IMR-90 (cell line): ENCODE measurements around the gene LRRC9. TPM values are rescaled to one million over a fixed set of nuclear protein-coding genes. Genes with fewer than 3 reads are reported as not detected.
A peak's percentile ranks its signal among the peaks of the same experiment; 100 is the strongest.

Source experiments
- ATAC-seq: fragments of 200-7000 bp; cut with Tn5 transposase; 2 replicates; pipeline ENCODE4 v1.9.1; 2020; ENCODE audit warnings: low read depth, mild to moderate bottlenecking, moderate library complexity
- BruUV-seq: library from RNA; stranded (reverse); fragments of 400-500 nt; replicated peaks from 2 replicates; lab custom pipeline; 2021; lab: Mats Ljungman, UMichigan
- CTCF ChIA-PET: fragments of 300-600 bp; formaldehyde crosslinking; extraction: SDS; loops from one replicate; lab custom pipeline; 2021; ENCODE audit warnings: antibody characterized with exemption; lab: Yijun Ruan, JAX
- POLR2A ChIA-PET: fragments of 300-600 bp; sonication (Branson Sonifier 250); formaldehyde crosslinking; loops from one replicate; lab custom pipeline; 2022; ENCODE audit warnings: antibody characterized with exemption; ENCODE audit not compliant: unreplicated experiment; lab: Charles Lee
- DNase-seq: peaks from one replicate; pipeline ENCODE4 v3.0.0; 2013
- H2AFZ ChIP-seq: replicated peaks from 2 replicates; pipeline ENCODE3; 2013; ENCODE audit warnings: low read length, mild to moderate bottlenecking; ENCODE audit not compliant: poor library complexity
- H2AK5ac ChIP-seq: 2 replicates; pipeline ENCODE4 v1.6.1; 2013; ENCODE audit warnings: low read depth, low read length, inconsistent platforms
- H2AK9ac ChIP-seq: replicated peaks from 2 replicates; pipeline ENCODE3; 2013; ENCODE audit warnings: mild to moderate bottlenecking, low read depth, low read length, moderate library complexity; ENCODE audit not compliant: poor library complexity
- H2BK120ac ChIP-seq: 2 replicates; pipeline ENCODE4 v1.6.1; 2013; ENCODE audit warnings: low read depth, low read length, inconsistent platforms
- H2BK15ac ChIP-seq: 3 replicates; pipeline ENCODE4 v1.6.1; 2013; ENCODE audit warnings: low read depth, low read length, inconsistent platforms
- H2BK20ac ChIP-seq: 2 replicates; pipeline ENCODE4 v1.6.1; 2013; ENCODE audit warnings: low read depth, mild to moderate bottlenecking, inconsistent platforms, low read length, moderate library complexity
- H2BK5ac ChIP-seq: 2 replicates; pipeline ENCODE4 v1.6.1; 2013; ENCODE audit warnings: mild to moderate bottlenecking, low read depth, low read length, inconsistent platforms; ENCODE audit not compliant: poor library complexity, severe bottlenecking
- H3K14ac ChIP-seq: replicated peaks from 2 replicates; pipeline ENCODE4 v1.6.1; 2013; ENCODE audit warnings: low read depth, low read length, inconsistent platforms
- H3K18ac ChIP-seq: 2 replicates; pipeline ENCODE4 v1.6.1; 2013; ENCODE audit warnings: low read depth, low read length, control low read depth
- H3K23ac ChIP-seq: 2 replicates; pipeline ENCODE4 v1.6.1; 2013; ENCODE audit warnings: low read depth, low read length, inconsistent platforms
- H3K27ac ChIP-seq: 2 replicates; pipeline ENCODE4 v1.5.1; 2013; ENCODE audit warnings: mild to moderate bottlenecking, control low read depth, low read length; ENCODE audit not compliant: insufficient read depth
- H3K27me3 ChIP-seq: 2 replicates; pipeline ENCODE4 v1.6.1; 2013; ENCODE audit warnings: low read length; ENCODE audit not compliant: control insufficient read depth, insufficient read depth
- H3K36me3 ChIP-seq: 2 replicates; pipeline ENCODE4 v1.6.1; 2013; ENCODE audit warnings: low read length, mixed read lengths; ENCODE audit not compliant: control insufficient read depth, insufficient read depth
- H3K4ac ChIP-seq: 2 replicates; pipeline ENCODE4 v1.6.1; 2013; ENCODE audit warnings: low read depth, low read length, inconsistent platforms
- H3K4me1 ChIP-seq: 2 replicates; pipeline ENCODE4 v1.6.1; 2013; ENCODE audit warnings: low read length, mixed read lengths; ENCODE audit not compliant: control insufficient read depth, insufficient read depth
- H3K4me2 ChIP-seq: 2 replicates; pipeline ENCODE4 v1.6.1; 2013; ENCODE audit warnings: low read depth, mild to moderate bottlenecking, control low read depth, low read length, moderate library complexity
- H3K4me3 ChIP-seq: 2 replicates; pipeline ENCODE4 v1.5.1; 2013; ENCODE audit warnings: low read depth, mild to moderate bottlenecking, control low read depth, low read length, moderate library complexity; ENCODE audit not compliant: insufficient read depth
- H3K56ac ChIP-seq: 2 replicates; pipeline ENCODE4 v1.6.1; 2013; ENCODE audit warnings: low read length, inconsistent platforms; ENCODE audit not compliant: insufficient read depth; ENCODE audit errors: extremely low read depth
- H3K79me1 ChIP-seq, 2 experiments: 2 replicates each; pipeline ENCODE4 v1.6.1; 2013; ENCODE audit warnings: low read length in 2 of 2, inconsistent platforms in 1 of 2, low read depth in 1 of 2
- H3K9ac ChIP-seq: 2 replicates; pipeline ENCODE4 v1.6.1; 2013; ENCODE audit warnings: low read depth, low read length, control low read depth
- H3K9me1 ChIP-seq: 2 replicates; pipeline ENCODE4 v1.6.1; 2013; ENCODE audit warnings: low read length, inconsistent platforms; ENCODE audit not compliant: insufficient read depth
- H3K9me3 ChIP-seq: 2 replicates; pipeline ENCODE4 v1.6.1; 2013; ENCODE audit warnings: low read length; ENCODE audit not compliant: control insufficient read depth, insufficient read depth
- H4K20me1 ChIP-seq: 2 replicates; pipeline ENCODE4 v1.6.1; 2013; ENCODE audit warnings: low read length, inconsistent platforms; ENCODE audit not compliant: insufficient read depth
- H4K5ac ChIP-seq: 2 replicates; pipeline ENCODE4 v1.6.1; 2013; ENCODE audit warnings: mild to moderate bottlenecking, low read depth, low read length, control low read depth
- H4K8ac ChIP-seq, 2 experiments: 2 replicates each; pipeline ENCODE4 v1.6.1; 2013; ENCODE audit warnings: low read depth in 2 of 2, low read length in 2 of 2, control low read depth in 1 of 2, inconsistent platforms in 1 of 2
- H4K91ac ChIP-seq: 2 replicates; pipeline ENCODE4 v1.6.1; 2013; ENCODE audit warnings: low read depth, low read length, inconsistent platforms; ENCODE audit not compliant: insufficient read depth
- BHLHE40 ChIP-seq: fragments of 150-350 bp; IDR thresholded peaks from 2 replicates; pipeline ENCODE4 v1.6.1; 2016; ENCODE audit warnings: mild to moderate bottlenecking, low read depth, low read length
- CEBPB ChIP-seq: IDR thresholded peaks from 2 replicates; pipeline ENCODE4 v1.6.1; 2012; ENCODE audit warnings: low read depth, low read length, improper control_type of control experiment
- CHD1 ChIP-seq: IDR thresholded peaks from 2 replicates; pipeline ENCODE4 v1.6.1; 2012; ENCODE audit warnings: low read depth, low read length, improper control_type of control experiment
- FOS ChIP-seq: fragments of 150-350 bp; IDR thresholded peaks from 2 replicates; pipeline ENCODE4 v1.6.1; 2016; ENCODE audit warnings: low read depth, low read length
- MAFK ChIP-seq: IDR thresholded peaks from 2 replicates; pipeline ENCODE4 v1.6.1; 2012; ENCODE audit warnings: low read depth, low read length, improper control_type of control experiment
- MAZ ChIP-seq: IDR thresholded peaks from 2 replicates; pipeline ENCODE4 v1.6.1; 2012; ENCODE audit warnings: low read depth, mild to moderate bottlenecking, low read length, improper control_type of control experiment, moderate library complexity, borderline replicate concordance
- MXI1 ChIP-seq: IDR thresholded peaks from 2 replicates; pipeline ENCODE4 v1.6.1; 2012; ENCODE audit warnings: low read depth, mild to moderate bottlenecking, low read length, moderate library complexity, borderline replicate concordance
- NFE2L2 ChIP-seq: fragments of 150-350 bp; IDR thresholded peaks from 2 replicates; pipeline ENCODE4 v1.6.1; 2016; ENCODE audit warnings: low read depth, mild to moderate bottlenecking, low read length
- POLR2A ChIP-seq: IDR thresholded peaks from 2 replicates; pipeline ENCODE4 v1.6.1; 2012; ENCODE audit warnings: mild to moderate bottlenecking, low read depth, low read length
- RAD21 ChIP-seq: IDR thresholded peaks from 2 replicates; pipeline ENCODE4 v1.6.1; 2012; ENCODE audit warnings: low read length, improper control_type of control experiment
- RCOR1 ChIP-seq: IDR thresholded peaks from 2 replicates; pipeline ENCODE4 v1.6.1; 2012; ENCODE audit warnings: mild to moderate bottlenecking, low read length, improper control_type of control experiment; ENCODE audit not compliant: insufficient replicate concordance
- RFX5 ChIP-seq: IDR thresholded peaks from 2 replicates; pipeline ENCODE4 v1.8.0; 2012; ENCODE audit warnings: low read depth, mild to moderate bottlenecking, low read length, moderate library complexity
- SMC3 ChIP-seq: fragments of 150-350 bp; IDR thresholded peaks from 2 replicates; pipeline ENCODE4 v1.6.1; 2016; ENCODE audit warnings: low read depth, mild to moderate bottlenecking, antibody characterized with exemption, low read length, moderate library complexity
- WGBS, 2 experiments: methylation state at CpG; one replicate each; pipeline versions ENCODE4 v1.1.5 to v1.1.7; 2013; ENCODE audit warnings: missing lambda C conversion rate in 2 of 2; ENCODE audit not compliant: insufficient read length in 1 of 2; ENCODE audit errors: extremely low coverage in 2 of 2; 5-methylcytosine and 5-hydroxymethylcytosine counted together
- dilution Hi-C: fragments of 300-500 bp; cut with HindIII; formaldehyde crosslinking; loops from one replicate; pipeline ENCODE4 v1.14.3; 2018; ENCODE audit warnings: low sequenced_read_pairs; ENCODE audit not compliant: unreplicated experiment
- in situ Hi-C: fragments of 300-500 bp; cut with MboI; formaldehyde crosslinking; loops from 3 replicates; pipeline ENCODE4 v1.14.3; 2019; ENCODE audit warnings: low sequenced_read_pairs, inconsistent platforms, mixed read lengths
- intact Hi-C: fragments of 100-400 bp; cut with micrococcal nuclease; formaldehyde crosslinking; loops from 2 replicates; pipeline ENCODE4 v1.10.0; 2022
- polyA plus RNA-seq, 3 experiments: library from polyadenylated mRNA; depleted of rRNA; stranded (reverse); fragments of >200 nt; gene quantifications; 2 replicates each; pipeline ENCODE4 v1.2.3, GENCODE V29; 2012; ENCODE audit warnings: low replicate concordance in 1 of 3
- total RNA-seq: library from RNA; depleted of rRNA; stranded (reverse); fragments of >200 nt; gene quantifications from 2 replicates; pipeline ENCODE4 v1.2.3, GENCODE V29; 2012
- TF ChIP-seq, protein P1 (sequence below): fragments of 150-350 bp; IDR thresholded peaks from 2 replicates; pipeline ENCODE4 v1.6.1; 2016; ENCODE audit warnings: low read depth, mild to moderate bottlenecking, low read length, moderate library complexity, borderline replicate concordance
- TF ChIP-seq, protein P2 (sequence below): fragments of 150-350 bp; IDR thresholded peaks from 2 replicates; pipeline ENCODE4 v1.6.1; 2017; ENCODE audit warnings: mild to moderate bottlenecking, antibody characterized with exemption, low read length, low read depth
- TF ChIP-seq, protein P3 (sequence below): conservative IDR thresholded peaks from 2 replicates; pipeline ENCODE4 v1.5.1; 2012; ENCODE audit warnings: mild to moderate bottlenecking, low read depth, low read length, improper control_type of control experiment

LRRC9 gene
- total and polyA plus RNA-seq, 2 of the 4 experiments (the other 2 are of a cell fraction), result not detected

DNA sequence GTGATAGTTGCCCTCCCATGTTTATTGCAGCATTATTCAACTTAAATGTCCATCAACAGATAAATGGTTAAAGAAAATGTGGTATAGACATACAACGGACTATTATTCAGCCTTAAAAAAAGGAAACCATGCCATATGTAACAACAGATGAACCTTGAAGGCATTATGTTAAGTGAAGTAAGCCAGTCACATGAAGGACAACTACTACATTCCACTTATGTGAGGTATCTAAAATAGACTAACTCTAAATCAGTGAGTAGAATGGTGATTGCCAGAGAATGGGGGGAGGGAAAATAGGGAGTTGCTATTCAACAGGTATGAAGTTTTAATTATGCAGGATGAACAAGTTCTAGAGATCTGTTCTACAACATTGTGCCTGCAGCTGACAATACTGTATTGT lies 181.8 kb downstream of the LRRC9 start:
- no peak overlapping the region for H3K56ac ChIP-seq
- no peak overlapping the region for H2BK120ac ChIP-seq
- ChIA-PET CTCF (interaction anchor here (1.3 kb wide), 1 partner anchor 67 kb away, joined by 3 read pairs; no protein-coding TSS in a partner anchor), POLR2A (no interaction called here)
- H2BK20ac ChIP-seq, result no peak overlapping the region
- peaks cover 11 to 46% of the 10 kb centered on the region in 2 experiments for H3K79me1 ChIP-seq
- DNase-seq (peak; percentile 41), ATAC-seq (no peak)
- no peak overlapping the region for H3K23ac ChIP-seq
- H3K14ac ChIP-seq, result no peak overlapping the region
- H3K4ac ChIP-seq, result no peak overlapping the region
- peaks cover 32% of the 10 kb centered on the region for H4K20me1 ChIP-seq
- no peak overlapping the region for H2AK9ac ChIP-seq
- H2AFZ ChIP-seq, result no peak overlapping the region
- no peaks in the 10 kb centered on the region for H3K9me3 ChIP-seq
- TF ChIP-seq FOS (no peak), RAD21 (no peak), MXI1 (no peak), POLR2A (no peak), CEBPB (no peak), CHD1 (no peak), SMC3 (no peak), RCOR1 (no peak), RFX5 (no peak), BHLHE40 (no peak), MAZ (no peak), MAFK (no peak), NFE2L2 (no peak)
- TF ChIP-seq, protein P1, sequence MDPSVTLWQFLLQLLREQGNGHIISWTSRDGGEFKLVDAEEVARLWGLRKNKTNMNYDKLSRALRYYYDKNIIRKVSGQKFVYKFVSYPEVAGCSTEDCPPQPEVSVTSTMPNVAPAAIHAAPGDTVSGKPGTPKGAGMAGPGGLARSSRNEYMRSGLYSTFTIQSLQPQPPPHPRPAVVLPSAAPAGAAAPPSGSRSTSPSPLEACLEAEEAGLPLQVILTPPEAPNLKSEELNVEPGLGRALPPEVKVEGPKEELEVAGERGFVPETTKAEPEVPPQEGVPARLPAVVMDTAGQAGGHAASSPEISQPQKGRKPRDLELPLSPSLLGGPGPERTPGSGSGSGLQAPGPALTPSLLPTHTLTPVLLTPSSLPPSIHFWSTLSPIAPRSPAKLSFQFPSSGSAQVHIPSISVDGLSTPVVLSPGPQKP, result no peak
- TF ChIP-seq, protein P2, sequence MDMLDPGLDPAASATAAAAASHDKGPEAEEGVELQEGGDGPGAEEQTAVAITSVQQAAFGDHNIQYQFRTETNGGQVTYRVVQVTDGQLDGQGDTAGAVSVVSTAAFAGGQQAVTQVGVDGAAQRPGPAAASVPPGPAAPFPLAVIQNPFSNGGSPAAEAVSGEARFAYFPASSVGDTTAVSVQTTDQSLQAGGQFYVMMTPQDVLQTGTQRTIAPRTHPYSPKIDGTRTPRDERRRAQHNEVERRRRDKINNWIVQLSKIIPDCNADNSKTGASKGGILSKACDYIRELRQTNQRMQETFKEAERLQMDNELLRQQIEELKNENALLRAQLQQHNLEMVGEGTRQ, result no peak
- TF ChIP-seq, protein P3, sequence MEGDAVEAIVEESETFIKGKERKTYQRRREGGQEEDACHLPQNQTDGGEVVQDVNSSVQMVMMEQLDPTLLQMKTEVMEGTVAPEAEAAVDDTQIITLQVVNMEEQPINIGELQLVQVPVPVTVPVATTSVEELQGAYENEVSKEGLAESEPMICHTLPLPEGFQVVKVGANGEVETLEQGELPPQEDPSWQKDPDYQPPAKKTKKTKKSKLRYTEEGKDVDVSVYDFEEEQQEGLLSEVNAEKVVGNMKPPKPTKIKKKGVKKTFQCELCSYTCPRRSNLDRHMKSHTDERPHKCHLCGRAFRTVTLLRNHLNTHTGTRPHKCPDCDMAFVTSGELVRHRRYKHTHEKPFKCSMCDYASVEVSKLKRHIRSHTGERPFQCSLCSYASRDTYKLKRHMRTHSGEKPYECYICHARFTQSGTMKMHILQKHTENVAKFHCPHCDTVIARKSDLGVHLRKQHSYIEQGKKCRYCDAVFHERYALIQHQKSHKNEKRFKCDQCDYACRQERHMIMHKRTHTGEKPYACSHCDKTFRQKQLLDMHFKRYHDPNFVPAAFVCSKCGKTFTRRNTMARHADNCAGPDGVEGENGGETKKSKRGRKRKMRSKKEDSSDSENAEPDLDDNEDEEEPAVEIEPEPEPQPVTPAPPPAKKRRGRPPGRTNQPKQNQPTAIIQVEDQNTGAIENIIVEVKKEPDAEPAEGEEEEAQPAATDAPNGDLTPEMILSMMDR, result no peak
- H4K5ac ChIP-seq, result no peak overlapping the region; the same call in 1 of the 2 replicates
- no peak overlapping the region for H3K9ac ChIP-seq
- no TSS peak for BruUV-seq
- H3K36me3 ChIP-seq, result peaks cover 4% of the 10 kb centered on the region
- no peak overlapping the region for H3K27ac ChIP-seq
- H2BK15ac ChIP-seq, result no peak overlapping the region
- H2AK5ac ChIP-seq, result no peak overlapping the region
- H3K4me1 ChIP-seq, result peaks cover 8% of the 10 kb centered on the region; the same call in 1 of the 2 replicates
- H3K9me1 ChIP-seq, result peaks cover 4% of the 10 kb centered on the region
- intact Hi-C loops, result no loop called here
- H4K91ac ChIP-seq, result no peak overlapping the region
- in situ Hi-C loops, result no loop called here
- no peak overlapping the region for H3K18ac ChIP-seq
- H3K27me3 ChIP-seq, result no peaks in the 10 kb centered on the region
- no CpG with 5 or more reads among the region's 1 CpG for WGBS, 2 experiments
- no peak overlapping the region for H3K4me3 ChIP-seq
- H3K4me2 ChIP-seq, result peak overlapping the region; percentile 78
- peak overlapping the region; percentile 55 for H2BK5ac ChIP-seq
- no peak overlapping the region for H4K8ac ChIP-seq
- dilution Hi-C loops, result no loop called here
